Lung (tissue), 12 donors: Measurements from ENCODE around the gene SLX9. TPM values are rescaled to one million over a fixed set of nuclear protein-coding genes. Genes with fewer than 3 reads are reported as not detected.

ENCODE experiments used
- ATAC-seq: fragments of 200-7000 bp; cut with Tn5 transposase; one replicate; pipeline ENCODE4 v1.9.1; 2020; ENCODE audit warnings: moderate number of reproducible peaks; ENCODE audit not compliant: insufficient read depth, low FRiP score
- DNase-seq, 3 donors: peaks; one replicate each; pipeline ENCODE4 v3.0.0-alpha.2; 2013 to 2017
- H3K27ac ChIP-seq, 2 donors: one replicate each; pipeline ENCODE4 v1.5.1; 2013; ENCODE audit warnings: mild to moderate bottlenecking in 2 of 2, moderate library complexity in 2 of 2, control low read depth in 1 of 2, inconsistent platforms in 1 of 2, low read depth in 1 of 2, low read length in 1 of 2
- H3K27me3 ChIP-seq, 3 donors: one replicate each; pipeline ENCODE4 v1.5.1; 2013; ENCODE audit warnings: low read length in 2 of 3; ENCODE audit not compliant: control insufficient read depth in 3 of 3, insufficient read depth in 3 of 3
- H3K36me3 ChIP-seq, 4 donors: one replicate each; pipeline ENCODE4 v1.5.1; 2013; ENCODE audit warnings: low read length in 4 of 4, mild to moderate bottlenecking in 1 of 4, moderate library complexity in 1 of 4; ENCODE audit not compliant: control insufficient read depth in 4 of 4, insufficient read depth in 4 of 4
- H3K4me1 ChIP-seq, 5 donors: one replicate each; pipeline ENCODE4 v1.5.1; 2013; ENCODE audit warnings: low read length in 5 of 5, mild to moderate bottlenecking in 2 of 5, moderate library complexity in 1 of 5; ENCODE audit not compliant: control insufficient read depth in 5 of 5, insufficient read depth in 5 of 5
- H3K4me3 ChIP-seq: one replicate; pipeline ENCODE4 v1.5.1; 2013; ENCODE audit warnings: mild to moderate bottlenecking, control low read depth, moderate library complexity
- H3K9ac ChIP-seq, 2 donors: one replicate each; pipeline ENCODE4 v1.5.1; 2013; ENCODE audit warnings: low read length in 2 of 2, control low read depth in 1 of 2; ENCODE audit not compliant: insufficient read depth in 1 of 2
- H3K9me3 ChIP-seq, 4 donors: one replicate each; pipeline ENCODE4 v1.5.1; 2013; ENCODE audit warnings: low read length in 3 of 4, mild to moderate bottlenecking in 1 of 4, moderate library complexity in 1 of 4; ENCODE audit not compliant: control insufficient read depth in 4 of 4, insufficient read depth in 3 of 4
- CTCF ChIP-seq: IDR thresholded peaks from 2 replicates; pipeline ENCODE4 v1.5.1; 2012; ENCODE audit warnings: mild to moderate bottlenecking; ENCODE audit errors: control extremely low read depth, extremely low read depth
- WGBS, 2 donors: extraction: QIAGEN DNeasy Blood & Tissue Kit; methylation state at CpG; one replicate each; pipeline ENCODE4 v1.1.7; 2013; 5-methylcytosine and 5-hydroxymethylcytosine counted together
- polyA plus RNA-seq, 2 donors: library from polyadenylated mRNA; stranded (reverse); fragments of 200-250 nt; gene quantifications; one replicate each; pipeline ENCODE4 v1.2.1, GENCODE V29; 2013
- total RNA-seq, 2 donors: library from RNA; depleted of rRNA in 1 of 2; stranded (reverse); fragments of >200 nt in 1 of 2; gene quantifications; one replicate each; pipeline ENCODE4 v1.2.1, GENCODE V29; 2014 to 2021
- donor health status: control.
- donor health status: control.
- donor health status: Bipolar disorder and iron deficiency.
- donor health status: healthy.
- donor health status: DM: yes; HTN: yes; CAD: no.

Gene SLX9
- total and polyA plus RNA-seq, 4 donors = 10.3 to 36.9 (median 27.0) TPM

- no peak overlapping the region for H3K4me3 ChIP-seq
- peaks cover 0 to 33% (median 9%) of the 10 kb centered on the region in 5 donors for H3K4me1 ChIP-seq
- H3K27me3 ChIP-seq = no peaks in the 10 kb centered on the region
- H3K36me3 ChIP-seq = no peaks in the 10 kb centered on the region
- H3K27ac ChIP-seq = no peak overlapping the region
- WGBS, 2 donors = 95 to 96% methylated on average over 18 of the region's 18 CpGs
- peaks cover 0 to 4% (median 0%) of the 10 kb centered on the region in 4 donors for H3K9me3 ChIP-seq
- ATAC-seq = no peak
- TF ChIP-seq CTCF = no peak
- no peak overlapping the region for H3K9ac ChIP-seq
- DNase-seq = no peak
Measured at GRCh38 chr21:45011426-45011825, 71.6 kb downstream of the SLX9 start.

- Histone ChIP-seq H3K9me3 (peaks cover 0 to 2% (median 0%) of the 10 kb centered on the region in 4 donors), H3K9ac (no peak overlapping the region), H3K4me3 (no peak overlapping the region), H3K27me3 (no peaks in the 10 kb centered on the region), H3K27ac (peak overlapping the region in 1 of 2 donors; percentile 5), H3K36me3 (no peaks in the 10 kb centered on the region), H3K4me1 (peaks cover 0 to 40% (median 15%) of the 10 kb centered on the region in 5 donors)
- WGBS, 2 donors = 61% methylated on average over 30 of the region's 30 CpGs
- no peak for TF ChIP-seq CTCF
- DNase-seq (peak; percentile 53 to 72 (median 61)), ATAC-seq (no peak)
Measured at GRCh38 chr21:45011911-45012661, 72.3 kb downstream of the SLX9 start.

- H3K4me1 ChIP-seq = peaks cover 0 to 45% (median 19%) of the 10 kb centered on the region in 5 donors
- ATAC-seq (no peak), DNase-seq (no peak)
- H3K9ac ChIP-seq = no peak overlapping the region
- H3K36me3 ChIP-seq = no peaks in the 10 kb centered on the region
- no peak for TF ChIP-seq CTCF
- peaks cover 0 to 2% (median 0%) of the 10 kb centered on the region in 4 donors for H3K9me3 ChIP-seq
- peaks cover 0 to 3% (median 0%) of the 10 kb centered on the region in 3 donors for H3K27me3 ChIP-seq
- no peak overlapping the region for H3K27ac ChIP-seq
- 80% methylated on average over 10 of the region's 10 CpGs for WGBS, 2 donors
- no peak overlapping the region for H3K4me3 ChIP-seq
Measured at GRCh38 chr21:45012662-45013259, 72.9 kb downstream of the SLX9 start.
